Cardiac muscle cell (in vitro differentiated cells and primary cell): Measurements from ENCODE around the gene OBSCN. TPM values are rescaled to one million over a fixed set of nuclear protein-coding genes. Genes with fewer than 3 reads are reported as not detected.
A peak's percentile ranks its signal among the peaks of the same experiment; 100 is the strongest.

Experiments used
- DNase-seq, 2 donors: peaks; one replicate each; pipeline versions ENCODE4 v3.0.0 to v3.0.0-alpha.2; 2010 to 2017; ENCODE audit warnings: low read depth in 1 of 2, low spot score in 1 of 2
- H3K27ac ChIP-seq: fragments of 200-600 bp; sonication (generic); 2 replicates; pipeline ENCODE4 v1.5.1; 2016
- H3K27me3 ChIP-seq: fragments of 200-600 bp; sonication (generic); 2 replicates; pipeline ENCODE4 v1.6.0; 2016; ENCODE audit warnings: control low read depth
- H3K36me3 ChIP-seq: fragments of 200-600 bp; sonication (generic); 2 replicates; pipeline ENCODE4 v1.5.1; 2016; ENCODE audit warnings: control low read depth
- H3K4me1 ChIP-seq: fragments of 200-600 bp; sonication (generic); 2 replicates; pipeline ENCODE4 v1.8.1; 2017; ENCODE audit warnings: low read depth, mild to moderate bottlenecking, mixed run types
- H3K4me3 ChIP-seq: fragments of 200-600 bp; sonication (generic); 2 replicates; pipeline ENCODE4 v1.5.1; 2016; ENCODE audit warnings: mild to moderate bottlenecking
- H3K9me3 ChIP-seq: fragments of 200-600 bp; sonication (generic); 2 replicates; pipeline ENCODE4 v1.5.1; 2017; ENCODE audit warnings: low read depth, mild to moderate bottlenecking, control low read depth
- polyA plus RNA-seq: library from polyadenylated mRNA; unstranded; fragments of >200 nt; fragmentation: Nextera tagmentation; extraction: Ambion mirVana; gene quantifications from 2 replicates; pipeline ENCODE4 v1.2.1, GENCODE V29; 2016
- total RNA-seq: library from RNA; depleted of rRNA; stranded (reverse); fragments of >200 nt; gene quantifications from 2 replicates; pipeline ENCODE4 v1.2.3, GENCODE V29; 2016
- TF ChIP-seq, protein P1 (sequence below): IDR thresholded peaks from 2 replicates; pipeline ENCODE4 v1.5.1; 2012; ENCODE audit warnings: low read depth, mild to moderate bottlenecking, low read length

Gene OBSCN
- total and polyA plus RNA-seq, 2 experiments from 2014 or later, result 87.1 to 390 TPM

- Histone ChIP-seq H3K36me3 (no peaks in the 10 kb centered on the region), H3K27me3 (no peaks in the 10 kb centered on the region), H3K9me3 (no peaks in the 10 kb centered on the region), H3K4me3 (peak overlapping the region; percentile 47), H3K4me1 (peaks cover 4% of the 10 kb centered on the region), H3K27ac (no peak overlapping the region)
- no peak for DNase-seq
- TF ChIP-seq, protein P1, sequence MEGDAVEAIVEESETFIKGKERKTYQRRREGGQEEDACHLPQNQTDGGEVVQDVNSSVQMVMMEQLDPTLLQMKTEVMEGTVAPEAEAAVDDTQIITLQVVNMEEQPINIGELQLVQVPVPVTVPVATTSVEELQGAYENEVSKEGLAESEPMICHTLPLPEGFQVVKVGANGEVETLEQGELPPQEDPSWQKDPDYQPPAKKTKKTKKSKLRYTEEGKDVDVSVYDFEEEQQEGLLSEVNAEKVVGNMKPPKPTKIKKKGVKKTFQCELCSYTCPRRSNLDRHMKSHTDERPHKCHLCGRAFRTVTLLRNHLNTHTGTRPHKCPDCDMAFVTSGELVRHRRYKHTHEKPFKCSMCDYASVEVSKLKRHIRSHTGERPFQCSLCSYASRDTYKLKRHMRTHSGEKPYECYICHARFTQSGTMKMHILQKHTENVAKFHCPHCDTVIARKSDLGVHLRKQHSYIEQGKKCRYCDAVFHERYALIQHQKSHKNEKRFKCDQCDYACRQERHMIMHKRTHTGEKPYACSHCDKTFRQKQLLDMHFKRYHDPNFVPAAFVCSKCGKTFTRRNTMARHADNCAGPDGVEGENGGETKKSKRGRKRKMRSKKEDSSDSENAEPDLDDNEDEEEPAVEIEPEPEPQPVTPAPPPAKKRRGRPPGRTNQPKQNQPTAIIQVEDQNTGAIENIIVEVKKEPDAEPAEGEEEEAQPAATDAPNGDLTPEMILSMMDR, result no peak
Measured at GRCh38 chr1:228415853-228416216, 208.0 kb downstream of the OBSCN start.

GRCh38 chr1:228416217-228416933 lies 208.5 kb downstream of the OBSCN start, which contains the start of gene TRIM17:
Gene TRIM17 (minus strand): TSS chr1:228416861. CDS start chr1:228415072, 1,789 bp downstream.
- TF ChIP-seq, protein P1, result peak; percentile 40
- H3K4me1 ChIP-seq, result peaks cover 4% of the 10 kb centered on the region
- no peaks in the 10 kb centered on the region for H3K36me3 ChIP-seq
- peak; percentile 44 to 82 for DNase-seq
- no peaks in the 10 kb centered on the region for H3K27me3 ChIP-seq
- H3K4me3 ChIP-seq, result peak within 1 kb of the TSS; percentile 47
- no peak within 1 kb of the TSS for H3K27ac ChIP-seq
- no peaks in the 10 kb centered on the region for H3K9me3 ChIP-seq

- TF ChIP-seq, protein P1, result no peak
- Histone ChIP-seq H3K9me3 (no peaks in the 10 kb centered on the region), H3K4me3 (peak overlapping the region; percentile 47), H3K27ac (no peak overlapping the region), H3K36me3 (no peaks in the 10 kb centered on the region), H3K27me3 (no peaks in the 10 kb centered on the region), H3K4me1 (peaks cover 4% of the 10 kb centered on the region)
- no peak for DNase-seq
Measured at GRCh38 chr1:228417061-228417460, 209.2 kb downstream of the OBSCN start.

DNA sequence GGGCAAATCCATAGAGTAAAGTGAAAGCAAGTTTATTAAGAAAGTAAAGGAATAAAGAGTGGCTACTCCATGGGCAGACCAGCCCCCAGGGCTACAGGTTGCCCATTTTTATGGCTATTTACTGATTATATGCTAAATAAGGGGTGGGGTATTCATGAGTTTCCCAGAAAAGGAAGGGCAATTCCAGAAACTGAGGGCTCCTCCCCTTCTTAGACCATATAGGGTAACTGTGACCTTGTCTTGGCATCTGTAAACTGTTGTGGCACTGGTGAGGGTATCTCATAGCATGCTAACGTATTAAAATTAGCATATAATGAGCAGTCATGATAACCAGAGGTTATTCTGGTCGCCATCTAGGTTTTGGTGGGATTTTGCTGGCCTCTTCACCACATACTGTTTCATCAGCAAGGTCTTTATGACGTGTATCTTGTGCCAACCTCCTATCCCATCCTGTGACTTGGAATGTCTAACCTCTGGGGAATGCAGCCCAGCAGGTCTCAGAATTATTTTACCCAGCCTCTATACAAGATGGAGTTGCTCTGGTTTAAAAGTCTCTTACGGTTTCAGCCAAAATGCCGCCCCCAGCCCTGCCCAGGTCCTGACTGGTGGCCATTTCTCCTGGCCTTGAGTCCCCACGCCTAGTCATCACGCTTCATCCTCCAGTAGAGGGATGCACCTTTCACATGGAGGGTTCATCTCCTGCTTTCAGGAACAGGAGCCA lies 209.8 kb downstream of the OBSCN start:
- H3K9me3 ChIP-seq, result no peaks in the 10 kb centered on the region

GRCh38 chr1:228420968-228421826 lies 213.4 kb downstream of the OBSCN start:
- Histone ChIP-seq H3K4me3 (no peak overlapping the region), H3K4me1 (peaks cover 4% of the 10 kb centered on the region), H3K9me3 (no peaks in the 10 kb centered on the region), H3K27ac (no peak overlapping the region), H3K27me3 (no peaks in the 10 kb centered on the region), H3K36me3 (no peaks in the 10 kb centered on the region)
- TF ChIP-seq, protein P1, result no peak
- no peak for DNase-seq

More for the DNA sequence above, 209.8 kb downstream of the OBSCN start:
- Histone ChIP-seq H3K4me1 (peaks cover 4% of the 10 kb centered on the region), H3K36me3 (no peaks in the 10 kb centered on the region), H3K4me3 (no peak overlapping the region), H3K27me3 (no peaks in the 10 kb centered on the region), H3K27ac (no peak overlapping the region)
- DNase-seq, result peak in 1 of 2 donors; percentile 26
- TF ChIP-seq, protein P1, result no peak
